ENCODE measurements around the gene SHC3. TPM values are rescaled to one million over a fixed set of nuclear protein-coding genes. Genes with fewer than 3 reads are reported as not detected.

Gene SHC3
- total and polyA plus RNA-seq, 2 experiments from 2014 or later, result 0.30 to 0.54 TPM

DNA sequence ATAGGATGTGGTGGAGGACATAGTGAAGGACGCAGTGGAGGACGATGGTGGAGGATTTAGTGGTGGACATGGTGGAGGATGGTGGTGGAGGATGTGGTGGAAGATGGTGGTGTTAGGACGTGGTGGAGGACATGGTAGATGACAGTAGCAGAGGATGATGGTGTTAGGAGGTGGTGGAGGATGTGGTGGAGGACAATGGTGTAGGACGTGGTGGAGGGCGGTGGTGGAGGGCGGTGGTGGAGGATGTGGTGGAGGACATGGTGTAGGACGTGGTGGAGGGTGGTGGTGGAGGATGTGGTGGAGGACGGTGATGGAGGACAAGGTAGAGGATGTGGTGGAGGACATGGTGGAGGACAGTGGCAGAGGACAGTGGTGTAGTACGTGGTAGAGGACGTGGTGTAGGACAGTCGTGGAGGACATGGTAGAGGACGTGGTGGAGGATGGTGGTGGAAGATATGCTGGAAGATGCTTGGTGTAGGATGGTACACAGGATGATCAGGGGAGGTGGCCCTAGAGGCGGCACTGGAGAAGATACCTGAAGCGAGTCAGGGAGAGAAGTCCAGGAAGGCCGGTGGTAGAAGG, 118.6 kb downstream of the SHC3 start:
- TF ChIP-seq EZH2phosphoT487 (IDR thresholded peaks at IDR 0.05; ENCODE audit: insufficient read depth, low read depth), result no peak
- no peak for TF ChIP-seq EZH2 (IDR thresholded peaks at IDR 0.05; ENCODE audit: insufficient read depth, poor library complexity, severe bottlenecking)
- Histone ChIP-seq H3K79me2 (ENCODE audit: insufficient read depth) (no peaks in the 10 kb centered on the region), H3F3A (ENCODE audit: insufficient read depth) (no peaks in the 10 kb centered on the region), H3K27ac (no peak overlapping the region), H3K9ac (no peak overlapping the region), H3K4me1 (ENCODE audit: insufficient read depth) (no peaks in the 10 kb centered on the region), H3K27me3 (replicated peaks; ENCODE audit: insufficient read depth) (no peaks in the 10 kb centered on the region), H3K36me3 (ENCODE audit: low read depth) (no peaks in the 10 kb centered on the region), H3K9me3 (ENCODE audit: low read depth) (no peaks in the 10 kb centered on the region), H3K4me3 (no peak overlapping the region), H4K20me1 (ENCODE audit: insufficient read depth) (no peaks in the 10 kb centered on the region), H3K4me2 (ENCODE audit: unreplicated experiment) (no peak overlapping the region), H3K9me2 (ENCODE audit: insufficient read depth) (no peaks in the 10 kb centered on the region), H2AFZ (no peak overlapping the region)
- no peak for DNase-seq
- in situ Hi-C loops (cut with MboI), result no loop called here
- 95% methylated on average over 12 to 14 of the region's 15 CpGs for WGBS, 2 experiments (ENCODE audit: low coverage in 1 of 2, low lambda C conversion rate in 2 of 2, missing lambda C conversion rate in 2 of 2)

DNA sequence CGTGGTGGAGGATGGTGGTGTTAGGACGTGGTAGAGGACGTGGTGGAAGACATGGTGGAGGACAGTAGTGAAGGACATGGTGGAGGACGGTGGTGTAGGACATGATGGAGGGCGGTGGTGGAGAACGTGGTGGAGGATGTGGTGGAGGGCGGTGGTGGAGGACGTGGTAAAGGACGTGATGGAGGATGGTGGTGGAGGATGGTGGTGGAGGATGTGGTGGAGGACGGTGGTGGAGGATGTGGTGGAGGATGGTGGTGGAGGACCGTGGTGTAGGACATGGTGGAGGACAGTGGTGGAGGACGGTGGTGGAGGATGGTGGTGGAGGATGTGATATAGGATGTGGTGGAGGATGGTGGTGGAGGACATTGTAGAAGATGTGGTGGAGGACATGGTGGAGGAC, 119.7 kb downstream of the SHC3 start:
- Histone ChIP-seq H3K79me2 (ENCODE audit: insufficient read depth) (no peaks in the 10 kb centered on the region), H3K4me1 (ENCODE audit: insufficient read depth) (no peaks in the 10 kb centered on the region), H3K4me3 (no peak overlapping the region), H3F3A (ENCODE audit: insufficient read depth) (no peaks in the 10 kb centered on the region), H3K27me3 (replicated peaks; ENCODE audit: insufficient read depth) (no peaks in the 10 kb centered on the region), H3K9me3 (ENCODE audit: low read depth) (no peaks in the 10 kb centered on the region), H3K9ac (no peak overlapping the region), H2AFZ (no peak overlapping the region), H3K9me2 (ENCODE audit: insufficient read depth) (no peaks in the 10 kb centered on the region), H3K4me2 (ENCODE audit: unreplicated experiment) (no peak overlapping the region), H4K20me1 (ENCODE audit: insufficient read depth) (no peaks in the 10 kb centered on the region), H3K36me3 (ENCODE audit: low read depth) (no peaks in the 10 kb centered on the region), H3K27ac (no peak overlapping the region)
- 90 to 91% methylated on average over 9 to 12 of the region's 12 CpGs for WGBS, 2 experiments (ENCODE audit: low coverage in 1 of 2, low lambda C conversion rate in 2 of 2, missing lambda C conversion rate in 2 of 2)
- in situ Hi-C loops (cut with MboI), result no loop called here
- TF ChIP-seq EZH2 (IDR thresholded peaks at IDR 0.05; ENCODE audit: insufficient read depth, poor library complexity, severe bottlenecking) (no peak), EZH2phosphoT487 (IDR thresholded peaks at IDR 0.05; ENCODE audit: insufficient read depth, low read depth) (no peak)
- no peak for DNase-seq

DNA sequence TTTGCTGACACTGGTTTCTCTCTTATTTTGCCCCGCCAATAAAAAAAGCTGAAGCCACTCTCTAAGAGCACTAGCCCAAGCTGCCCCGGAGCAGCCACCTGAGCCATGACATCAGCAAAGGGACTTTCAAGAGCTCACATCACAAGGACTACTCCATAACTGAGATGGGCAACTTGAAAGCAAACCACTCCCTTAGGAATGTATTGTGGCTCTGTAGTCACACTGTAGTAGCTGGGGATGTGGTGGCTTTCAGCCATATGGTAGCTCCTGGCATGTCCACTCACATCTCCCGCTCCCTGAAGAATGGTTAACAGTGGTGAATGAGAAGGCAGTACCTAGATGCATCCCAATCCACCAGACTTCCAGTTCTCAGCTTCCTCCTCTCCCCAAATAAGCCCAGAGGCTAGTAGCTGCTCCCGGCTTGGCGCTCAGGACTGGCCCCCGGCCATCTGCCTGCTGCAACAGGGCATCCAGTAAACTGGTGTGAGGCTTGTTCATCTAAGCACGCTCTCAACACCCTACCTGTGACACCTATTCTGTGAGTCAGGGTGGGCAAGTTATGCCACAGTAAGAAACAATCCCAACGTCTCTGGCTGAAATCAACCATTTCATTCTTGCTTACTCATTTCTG, 123.6 kb downstream of the SHC3 start:
- 94 to 95% methylated on average over 8 of the region's 8 CpGs for WGBS, 2 experiments (ENCODE audit: low coverage in 1 of 2, low lambda C conversion rate in 2 of 2, missing lambda C conversion rate in 2 of 2)
- in situ Hi-C loops (cut with MboI), result no loop called here

DNA sequence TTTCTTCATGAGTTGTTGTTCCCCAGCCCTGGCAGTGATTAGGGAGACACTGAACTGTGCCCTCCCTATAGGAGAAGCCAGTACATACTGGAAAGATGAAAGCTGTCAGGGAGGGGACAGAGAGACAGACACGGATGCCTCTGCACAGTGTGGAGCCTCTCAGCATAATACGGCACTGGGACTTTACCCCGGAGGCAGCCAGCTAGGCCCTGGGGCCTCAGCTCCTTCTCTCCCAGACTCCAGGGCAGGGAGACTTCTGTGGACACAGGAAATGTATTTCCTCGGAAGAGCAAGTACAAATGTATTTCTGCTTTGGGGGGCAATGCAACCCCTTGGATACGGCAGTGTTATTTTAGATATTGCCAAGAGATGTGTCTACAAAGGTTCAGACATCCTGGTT, 125.3 kb downstream of the SHC3 start:
- Histone ChIP-seq H4K20me1 (ENCODE audit: insufficient read depth) (no peaks in the 10 kb centered on the region), H3K4me1 (ENCODE audit: insufficient read depth) (no peaks in the 10 kb centered on the region), H3F3A (ENCODE audit: insufficient read depth) (no peaks in the 10 kb centered on the region), H2AFZ (no peak overlapping the region), H3K27me3 (replicated peaks; ENCODE audit: insufficient read depth) (no peaks in the 10 kb centered on the region), H3K9ac (no peak overlapping the region), H3K79me2 (ENCODE audit: insufficient read depth) (no peaks in the 10 kb centered on the region), H3K27ac (no peak overlapping the region), H3K4me3 (no peak overlapping the region), H3K4me2 (ENCODE audit: unreplicated experiment) (no peak overlapping the region), H3K9me3 (ENCODE audit: low read depth) (no peaks in the 10 kb centered on the region), H3K9me2 (ENCODE audit: insufficient read depth) (no peaks in the 10 kb centered on the region), H3K36me3 (ENCODE audit: low read depth) (no peaks in the 10 kb centered on the region)
- WGBS, 2 experiments (ENCODE audit: low coverage in 1 of 2, low lambda C conversion rate in 2 of 2, missing lambda C conversion rate in 2 of 2), result 72 to 74% methylated on average over 5 of the region's 5 CpGs
- TF ChIP-seq EZH2 (IDR thresholded peaks at IDR 0.05; ENCODE audit: insufficient read depth, poor library complexity, severe bottlenecking) (no peak), EZH2phosphoT487 (IDR thresholded peaks at IDR 0.05; ENCODE audit: insufficient read depth, low read depth) (no peak)
- in situ Hi-C loops (cut with MboI), result no loop called here
- no peak for DNase-seq

More for the DNA sequence above, 123.6 kb downstream of the SHC3 start:
- Histone ChIP-seq H3K9me2 (ENCODE audit: insufficient read depth) (no peaks in the 10 kb centered on the region), H3K36me3 (ENCODE audit: low read depth) (no peaks in the 10 kb centered on the region), H3K4me3 (no peak overlapping the region), H3K9ac (no peak overlapping the region), H3K9me3 (ENCODE audit: low read depth) (no peaks in the 10 kb centered on the region), H3K27ac (no peak overlapping the region), H3K4me2 (ENCODE audit: unreplicated experiment) (no peak overlapping the region), H3F3A (ENCODE audit: insufficient read depth) (no peaks in the 10 kb centered on the region), H3K79me2 (ENCODE audit: insufficient read depth) (no peaks in the 10 kb centered on the region), H2AFZ (no peak overlapping the region), H4K20me1 (ENCODE audit: insufficient read depth) (no peaks in the 10 kb centered on the region), H3K27me3 (replicated peaks; ENCODE audit: insufficient read depth) (no peaks in the 10 kb centered on the region), H3K4me1 (ENCODE audit: insufficient read depth) (no peaks in the 10 kb centered on the region)
- no peak for DNase-seq
- TF ChIP-seq EZH2phosphoT487 (IDR thresholded peaks at IDR 0.05; ENCODE audit: insufficient read depth, low read depth) (no peak), EZH2 (IDR thresholded peaks at IDR 0.05; ENCODE audit: insufficient read depth, poor library complexity, severe bottlenecking) (no peak)
